GM19452 (cell line): ENCODE results near the gene FAM78A.
"Not testable (repeated sequence)": the region's sequence is repeated elsewhere in the genome, so short reads cannot be mapped to it uniquely, and the experiment has no call there.

Experiments
- ATAC-seq: cut with Tn5 transposase; IDR thresholded peaks from one replicate; pipeline ENCODE4 v1.9.1; 2021; ENCODE audit not compliant: unreplicated experiment

Gene FAM78A

DNA sequence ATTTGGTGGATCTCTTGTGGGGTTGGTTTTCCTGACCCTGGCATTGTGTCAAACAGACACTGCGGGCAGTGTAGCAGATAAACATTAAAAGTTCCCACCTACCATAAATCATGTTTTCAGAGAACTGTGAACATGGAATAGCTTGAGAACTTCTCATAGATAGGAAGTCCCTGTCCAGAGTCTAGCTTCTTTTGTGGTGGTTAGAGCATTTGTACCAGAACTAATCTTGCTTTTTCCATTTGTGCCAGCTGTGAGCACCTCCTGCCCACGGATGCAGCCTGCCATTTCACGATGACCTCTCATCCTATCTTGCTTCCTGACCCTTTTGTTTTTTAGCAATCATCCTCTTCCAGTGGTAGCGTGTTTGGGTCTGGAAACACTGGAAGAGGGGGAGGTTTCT, 61.4 kb downstream of the FAM78A start:
- no peak for ATAC-seq

GRCh38 chr9:131214286-131214856, 61.9 kb downstream of the FAM78A start:
- ATAC-seq: no peak

DNA sequence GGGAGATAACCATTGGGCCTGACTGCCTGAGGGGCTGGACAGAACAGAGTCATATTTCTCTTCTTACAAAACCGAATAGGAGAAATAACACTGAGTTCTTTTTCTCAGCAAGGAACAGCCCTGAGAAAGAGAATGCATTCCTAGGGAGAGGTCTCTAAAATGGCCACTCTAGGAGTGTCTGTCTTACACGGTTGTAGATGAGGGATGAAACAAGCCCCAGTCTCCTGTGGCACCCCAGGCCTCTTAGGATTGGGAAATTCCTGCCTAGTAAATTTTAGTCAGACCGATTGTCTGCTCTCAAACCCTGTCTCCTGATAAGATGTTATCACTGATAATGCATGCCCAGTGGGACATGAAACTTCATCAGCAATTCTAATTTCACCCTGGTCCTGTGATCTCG, 64.4 kb downstream of the FAM78A start:
- ATAC-seq: not testable (repeated sequence)
